ENCODE data around the gene COQ9. TPM values are rescaled to one million over a fixed set of nuclear protein-coding genes. Genes with fewer than 3 reads are reported as not detected.

The COQ9 gene
- total RNA-seq, 1 donor from 2014 or later = 46.8 TPM

GRCh38 chr16:57504001-57504400, 56.7 kb downstream of the COQ9 start:
- Mint-ChIP-seq H3K4me3 (no peak overlapping the region), H3K27ac (ENCODE audit: unreplicated experiment) (no peak overlapping the region), H3K4me1 (peaks cover 6% of the 10 kb centered on the region), H3K36me3 (ENCODE audit: low read depth) (no peaks in the 10 kb centered on the region), H3K9me3 (no peaks in the 10 kb centered on the region), H3K27me3 (ENCODE audit: low read depth) (no peaks in the 10 kb centered on the region)
- DNase-seq (ENCODE audit: low read depth, low spot score) = no peak
- TF ChIP-seq CTCF (conservative IDR thresholded peaks at IDR 0.05) = no peak

- Mint-ChIP-seq H3K9me3 (no peaks in the 10 kb centered on the region), H3K27me3 (ENCODE audit: low read depth) (no peaks in the 10 kb centered on the region), H3K36me3 (ENCODE audit: low read depth) (no peaks in the 10 kb centered on the region), H3K27ac (ENCODE audit: unreplicated experiment) (no peak overlapping the region), H3K4me1 (peaks cover 3% of the 10 kb centered on the region), H3K4me3 (no peak overlapping the region)
- no peak for TF ChIP-seq CTCF (conservative IDR thresholded peaks at IDR 0.05)
- no peak for DNase-seq (ENCODE audit: low read depth, low spot score)
Measured at GRCh38 chr16:57504491-57504890, 57.2 kb downstream of the COQ9 start.

- no peak for DNase-seq (ENCODE audit: low read depth, low spot score)
- no peak overlapping the region for H3K27ac Mint-ChIP-seq (ENCODE audit: unreplicated experiment)
Measured at GRCh38 chr16:57505169-57505568, 57.9 kb downstream of the COQ9 start.

GRCh38 chr16:57507136-57508034, 60.1 kb downstream of the COQ9 start:
- H3K27me3 Mint-ChIP-seq (ENCODE audit: low read depth) = no peaks in the 10 kb centered on the region
- H3K4me1 Mint-ChIP-seq = peaks cover 14% of the 10 kb centered on the region
- no peak overlapping the region for H3K27ac Mint-ChIP-seq (ENCODE audit: unreplicated experiment)
- no peaks in the 10 kb centered on the region for H3K9me3 Mint-ChIP-seq
- H3K36me3 Mint-ChIP-seq (ENCODE audit: low read depth) = no peaks in the 10 kb centered on the region
- DNase-seq (ENCODE audit: low read depth, low spot score) = no peak
- TF ChIP-seq CTCF (conservative IDR thresholded peaks at IDR 0.05) = no peak
- no peak overlapping the region for H3K4me3 Mint-ChIP-seq

More at GRCh38 chr16:57505169-57505568, 57.9 kb downstream of the COQ9 start:
- Mint-ChIP-seq H3K36me3 (ENCODE audit: low read depth) (no peaks in the 10 kb centered on the region), H3K4me3 (no peak overlapping the region), H3K9me3 (no peaks in the 10 kb centered on the region), H3K27me3 (ENCODE audit: low read depth) (no peaks in the 10 kb centered on the region), H3K4me1 (peaks cover 8% of the 10 kb centered on the region)
- TF ChIP-seq CTCF (conservative IDR thresholded peaks at IDR 0.05) = no peak

- no peak for TF ChIP-seq CTCF (conservative IDR thresholded peaks at IDR 0.05)
- no peaks in the 10 kb centered on the region for H3K36me3 Mint-ChIP-seq (ENCODE audit: low read depth)
- H3K4me1 Mint-ChIP-seq = peaks cover 17% of the 10 kb centered on the region
- H3K27me3 Mint-ChIP-seq (ENCODE audit: low read depth) = no peaks in the 10 kb centered on the region
- H3K4me3 Mint-ChIP-seq = no peak overlapping the region
- DNase-seq (ENCODE audit: low read depth, low spot score) = no peak
- H3K27ac Mint-ChIP-seq (ENCODE audit: unreplicated experiment) = no peak overlapping the region
- no peaks in the 10 kb centered on the region for H3K9me3 Mint-ChIP-seq
Measured at GRCh38 chr16:57508035-57508425, 60.8 kb downstream of the COQ9 start.

All from neural crest cell (in vitro differentiated cells).